Activated naive CD8-positive, alpha-beta T cell treated with anti-CD3 and anti-CD28 coated beads for 36 hours (primary cell): ENCODE measurements around the gene TAB2. TPM values are rescaled to one million over a fixed set of nuclear protein-coding genes. Genes with fewer than 3 reads are reported as not detected.
A peak's percentile ranks its signal among the peaks of the same experiment; 100 is the strongest.

Experiments used
- DNase-seq: peaks from one replicate; pipeline ENCODE4 v3.0.0; 2021
- H3K27ac Mint-ChIP-seq: one replicate; pipeline ENCODE4 v1.8.0; 2022; ENCODE audit warnings: mild to moderate bottlenecking, moderate library complexity, mixed read lengths
- H3K27me3 Mint-ChIP-seq: one replicate; pipeline ENCODE4 v1.8.0; 2022; ENCODE audit warnings: mild to moderate bottlenecking, mixed read lengths
- H3K36me3 Mint-ChIP-seq: one replicate; pipeline ENCODE4 v1.8.0; 2021; ENCODE audit warnings: mild to moderate bottlenecking, mixed read lengths
- H3K4me1 Mint-ChIP-seq: one replicate; pipeline ENCODE4 v1.8.0; 2021; ENCODE audit warnings: mixed read lengths
- H3K4me3 Mint-ChIP-seq: one replicate; pipeline ENCODE4 v1.8.0; 2022; ENCODE audit warnings: mild to moderate bottlenecking, moderate library complexity, mixed read lengths
- H3K9me3 Mint-ChIP-seq: one replicate; pipeline ENCODE4 v1.8.0; 2022; ENCODE audit warnings: mixed read lengths
- total RNA-seq, 2 experiments: library from RNA; stranded (reverse); gene quantifications; one replicate each; pipeline ENCODE4 v1.2.3, GENCODE V29; 2021

TAB2 gene
- total RNA-seq, 2 experiments from 2014 or later: 55.5 to 56.1 TPM

- Mint-ChIP-seq H3K27ac (peak overlapping the region; percentile 73), H3K9me3 (no peaks in the 10 kb centered on the region), H3K36me3 (peaks cover 29% of the 10 kb centered on the region), H3K4me3 (peak overlapping the region; percentile 91), H3K4me1 (peaks cover 47% of the 10 kb centered on the region), H3K27me3 (no peaks in the 10 kb centered on the region)
- no peak for DNase-seq
These were observed 3.3 kb downstream of the TAB2 start for GRCh38 chr6:149320796-149321195.

GRCh38 chr6:149323353-149323752 is 5.8 kb downstream of the TAB2 start:
- H3K4me1 Mint-ChIP-seq: peaks cover 59% of the 10 kb centered on the region
- no peaks in the 10 kb centered on the region for H3K9me3 Mint-ChIP-seq
- DNase-seq: no peak
- peak overlapping the region; percentile 55 for H3K4me3 Mint-ChIP-seq
- H3K36me3 Mint-ChIP-seq: peaks cover 41% of the 10 kb centered on the region
- H3K27me3 Mint-ChIP-seq: no peaks in the 10 kb centered on the region
- H3K27ac Mint-ChIP-seq: peak overlapping the region; percentile 79

DNA sequence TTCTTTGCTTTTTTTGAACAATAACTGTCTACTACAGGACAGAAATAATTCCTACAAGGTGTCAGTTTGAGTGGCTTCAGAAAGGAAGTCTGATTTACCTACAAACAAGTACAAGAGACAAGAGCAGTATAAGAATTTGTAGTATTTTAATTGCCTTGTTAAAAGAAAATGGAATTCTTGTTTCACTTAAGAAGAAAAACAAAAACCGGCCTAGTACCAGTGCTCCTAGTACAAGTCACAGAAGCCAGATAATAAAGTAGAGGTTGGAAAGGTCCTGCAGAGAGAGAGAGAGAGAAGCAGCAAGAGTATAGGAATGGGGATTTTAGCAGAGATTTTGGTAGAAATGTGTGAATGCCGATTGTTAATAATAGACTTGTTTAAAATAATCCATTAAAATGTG is 6.4 kb downstream of the TAB2 start:
- Mint-ChIP-seq H3K4me1 (peaks cover 65% of the 10 kb centered on the region), H3K36me3 (peaks cover 41% of the 10 kb centered on the region), H3K4me3 (peak overlapping the region; percentile 55), H3K27me3 (no peaks in the 10 kb centered on the region), H3K9me3 (no peaks in the 10 kb centered on the region), H3K27ac (peak overlapping the region; percentile 79)
- DNase-seq: no peak

DNA sequence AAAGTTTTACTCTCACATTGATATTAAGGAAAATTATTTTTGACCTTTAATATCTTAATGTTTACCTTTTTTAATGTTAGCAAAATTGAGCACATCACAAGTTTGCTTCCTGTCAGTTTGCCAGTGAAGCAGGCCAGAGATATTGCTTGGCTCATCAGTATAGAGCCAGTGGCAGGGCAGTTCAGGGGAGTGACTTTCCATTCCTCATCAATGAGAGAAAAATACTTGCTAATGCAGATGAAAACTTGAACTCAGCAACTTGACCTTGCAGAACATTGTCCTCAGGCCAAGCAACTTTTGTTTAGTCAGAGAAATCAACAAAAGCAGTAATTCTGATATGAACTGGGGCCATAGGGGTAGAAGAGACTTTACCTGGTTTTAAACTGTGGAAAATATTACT is 6.9 kb downstream of the TAB2 start:
- H3K9me3 Mint-ChIP-seq: no peaks in the 10 kb centered on the region
- peaks cover 41% of the 10 kb centered on the region for H3K36me3 Mint-ChIP-seq
- H3K4me1 Mint-ChIP-seq: peaks cover 70% of the 10 kb centered on the region
- H3K4me3 Mint-ChIP-seq: no peak overlapping the region
- H3K27ac Mint-ChIP-seq: peak overlapping the region; percentile 39
- DNase-seq: no peak
- no peaks in the 10 kb centered on the region for H3K27me3 Mint-ChIP-seq

DNA sequence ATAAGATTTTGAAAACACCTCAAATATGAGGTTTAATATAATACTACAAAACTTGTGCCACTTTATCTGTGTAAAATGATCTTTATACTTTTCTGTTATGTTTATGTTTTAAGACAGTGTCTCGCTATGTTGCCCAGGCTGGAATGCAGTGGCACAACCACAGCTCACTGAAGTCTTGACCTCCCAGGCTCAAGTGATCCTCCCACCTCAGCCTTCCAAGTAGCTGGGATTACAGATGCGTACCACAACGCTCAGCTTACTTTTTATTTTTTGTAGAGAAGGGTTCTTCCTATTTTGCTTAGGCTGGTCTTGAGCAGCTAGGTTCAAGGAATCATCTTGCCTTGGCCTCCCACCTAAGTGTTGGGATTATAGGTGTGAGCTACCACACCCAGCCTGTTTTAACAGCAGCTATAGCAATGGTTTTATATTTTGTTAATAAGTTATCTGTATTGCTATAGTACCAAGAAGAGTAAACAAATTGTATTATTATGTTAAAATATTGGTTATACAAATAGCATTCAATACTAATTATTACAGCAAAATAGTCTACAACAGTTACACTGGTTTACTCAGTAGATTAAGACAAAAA is 8.2 kb downstream of the TAB2 start:
- no peak overlapping the region for H3K27ac Mint-ChIP-seq
- peaks cover 78% of the 10 kb centered on the region for H3K4me1 Mint-ChIP-seq
- H3K4me3 Mint-ChIP-seq: no peak overlapping the region
- no peaks in the 10 kb centered on the region for H3K9me3 Mint-ChIP-seq
- DNase-seq: no peak
- H3K27me3 Mint-ChIP-seq: no peaks in the 10 kb centered on the region
- peaks cover 39% of the 10 kb centered on the region for H3K36me3 Mint-ChIP-seq

GRCh38 chr6:149327638-149328037 is 10.1 kb downstream of the TAB2 start:
- no peak for DNase-seq
- H3K36me3 Mint-ChIP-seq: peaks cover 36% of the 10 kb centered on the region
- H3K9me3 Mint-ChIP-seq: no peaks in the 10 kb centered on the region
- no peak overlapping the region for H3K4me3 Mint-ChIP-seq
- no peaks in the 10 kb centered on the region for H3K27me3 Mint-ChIP-seq
- peaks cover 82% of the 10 kb centered on the region for H3K4me1 Mint-ChIP-seq
- no peak overlapping the region for H3K27ac Mint-ChIP-seq

DNA sequence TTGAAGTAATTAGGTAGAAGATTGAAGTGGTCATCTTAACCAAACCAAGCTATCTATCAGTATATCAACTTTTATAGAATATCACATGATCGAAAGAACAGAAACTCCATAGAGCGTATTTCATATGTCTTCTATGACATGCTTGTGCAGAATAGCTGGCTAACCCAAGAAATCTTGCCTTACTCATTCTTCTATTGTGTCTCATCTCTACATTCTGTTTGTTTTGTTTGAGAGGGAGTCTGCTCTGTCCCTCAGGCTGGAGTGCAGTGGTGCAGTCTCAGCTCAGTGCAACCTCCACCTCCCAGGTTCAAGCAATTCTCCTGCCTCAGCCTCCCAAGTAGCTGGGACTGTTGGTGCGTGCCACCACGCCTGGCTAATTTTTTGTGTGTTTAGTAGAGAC is 10.6 kb downstream of the TAB2 start:
- H3K4me1 Mint-ChIP-seq: peaks cover 80% of the 10 kb centered on the region
- H3K4me3 Mint-ChIP-seq: no peak overlapping the region
- H3K27me3 Mint-ChIP-seq: no peaks in the 10 kb centered on the region
- H3K27ac Mint-ChIP-seq: peak overlapping the region; percentile 32
- H3K36me3 Mint-ChIP-seq: peaks cover 36% of the 10 kb centered on the region
- H3K9me3 Mint-ChIP-seq: no peaks in the 10 kb centered on the region
- DNase-seq: no peak

DNA sequence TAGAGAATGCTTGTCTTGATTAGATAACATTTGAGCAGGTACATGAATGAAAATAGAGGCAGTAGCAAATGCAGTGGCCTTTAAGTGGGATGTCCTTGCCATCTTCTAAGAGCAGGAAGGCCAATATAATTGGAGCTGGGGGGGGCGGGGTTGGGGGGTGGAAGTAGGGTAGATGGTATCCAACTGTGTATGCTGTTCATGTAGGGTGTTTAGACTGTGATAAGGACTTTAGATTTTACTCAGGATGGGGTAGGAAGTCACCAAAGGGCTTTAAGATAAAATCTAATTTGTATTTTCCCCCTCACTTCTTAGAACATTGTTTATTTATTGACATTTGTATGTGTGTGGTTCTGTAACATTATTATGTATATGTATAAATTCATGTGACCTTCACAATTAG is 12.0 kb downstream of the TAB2 start:
- H3K27me3 Mint-ChIP-seq: no peaks in the 10 kb centered on the region
- DNase-seq: no peak
- H3K36me3 Mint-ChIP-seq: peaks cover 39% of the 10 kb centered on the region
- no peak overlapping the region for H3K4me3 Mint-ChIP-seq
- no peaks in the 10 kb centered on the region for H3K9me3 Mint-ChIP-seq
- peak overlapping the region; percentile 54 for H3K27ac Mint-ChIP-seq
- H3K4me1 Mint-ChIP-seq: peaks cover 82% of the 10 kb centered on the region

DNA sequence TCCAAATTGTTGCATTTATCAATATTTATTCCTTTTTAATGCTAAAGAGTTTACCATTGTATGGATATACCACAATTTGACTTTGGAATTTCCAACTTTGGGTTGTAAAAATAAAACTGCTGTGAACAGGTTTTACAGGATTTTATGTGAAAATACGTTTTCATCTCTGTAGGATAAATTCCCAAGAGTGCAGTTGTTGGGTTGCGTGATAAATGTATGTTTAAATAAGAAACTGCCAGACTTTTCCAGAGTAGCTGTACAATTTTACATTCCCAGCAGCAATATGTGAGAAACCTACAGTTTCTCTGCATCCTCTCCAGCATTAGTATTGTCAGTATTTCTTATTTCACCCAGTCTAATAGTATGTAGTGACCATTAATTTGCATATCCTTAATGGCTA is 12.6 kb downstream of the TAB2 start:
- Mint-ChIP-seq H3K27ac (peak overlapping the region; percentile 54), H3K4me1 (peaks cover 81% of the 10 kb centered on the region), H3K36me3 (peaks cover 41% of the 10 kb centered on the region), H3K4me3 (peak overlapping the region; percentile 33), H3K27me3 (no peaks in the 10 kb centered on the region), H3K9me3 (no peaks in the 10 kb centered on the region)
- DNase-seq: no peak

- Mint-ChIP-seq H3K27ac (peak overlapping the region; percentile 44), H3K27me3 (no peaks in the 10 kb centered on the region), H3K4me3 (peak overlapping the region; percentile 27), H3K4me1 (peaks cover 82% of the 10 kb centered on the region), H3K9me3 (peaks cover 1% of the 10 kb centered on the region), H3K36me3 (peaks cover 35% of the 10 kb centered on the region)
- DNase-seq: no peak
These were observed 13.7 kb downstream of the TAB2 start for GRCh38 chr6:149331043-149331807.

DNA sequence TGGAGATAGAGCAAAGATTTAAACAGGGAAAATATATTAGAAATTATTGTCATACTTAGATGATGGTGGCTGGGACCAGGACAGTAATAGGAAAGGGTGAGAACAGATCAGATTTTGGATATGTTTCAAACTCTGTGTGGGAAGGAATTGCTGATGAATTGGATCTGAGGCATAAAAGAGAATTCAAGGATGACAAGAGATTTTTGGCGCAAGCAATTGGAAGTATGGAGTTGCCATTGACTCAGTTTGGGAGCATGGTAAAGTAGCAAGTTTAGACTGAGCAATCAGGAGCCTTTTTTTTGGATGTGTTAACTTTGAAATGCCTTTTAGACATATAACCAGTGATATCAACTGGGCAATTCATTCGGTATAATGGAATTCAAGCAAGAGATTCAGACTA is 14.4 kb downstream of the TAB2 start:
- H3K36me3 Mint-ChIP-seq: peaks cover 32% of the 10 kb centered on the region
- H3K4me3 Mint-ChIP-seq: peak overlapping the region; percentile 27
- peaks cover 87% of the 10 kb centered on the region for H3K4me1 Mint-ChIP-seq
- DNase-seq: no peak
- peak overlapping the region; percentile 39 for H3K27ac Mint-ChIP-seq
- no peaks in the 10 kb centered on the region for H3K27me3 Mint-ChIP-seq
- H3K9me3 Mint-ChIP-seq: peaks cover 1% of the 10 kb centered on the region

- peaks cover 32% of the 10 kb centered on the region for H3K36me3 Mint-ChIP-seq
- peaks cover 88% of the 10 kb centered on the region for H3K4me1 Mint-ChIP-seq
- H3K27ac Mint-ChIP-seq: peak overlapping the region; percentile 50
- peaks cover 1% of the 10 kb centered on the region for H3K9me3 Mint-ChIP-seq
- H3K27me3 Mint-ChIP-seq: no peaks in the 10 kb centered on the region
- DNase-seq: no peak
- no peak overlapping the region for H3K4me3 Mint-ChIP-seq
These were observed 15.2 kb downstream of the TAB2 start for GRCh38 chr6:149332602-149333265.

DNA sequence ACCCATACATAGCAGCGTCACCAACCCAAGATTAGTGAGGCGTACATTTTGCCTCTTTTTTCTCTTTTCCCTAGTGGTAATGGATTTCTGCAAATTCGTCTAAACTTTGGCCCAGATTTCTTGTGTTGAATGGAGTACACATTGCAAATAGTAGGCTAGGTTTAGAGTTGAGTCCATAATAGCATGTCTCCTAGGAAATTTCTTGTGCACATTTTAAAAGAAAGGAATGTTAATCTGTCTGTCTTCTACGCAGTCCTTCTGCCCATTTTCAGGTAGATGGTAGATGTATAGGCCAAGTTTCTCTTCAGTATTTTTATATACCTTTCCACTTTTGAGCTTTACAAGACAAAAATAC is 15.7 kb downstream of the TAB2 start:
- H3K4me3 Mint-ChIP-seq: no peak overlapping the region
- H3K4me1 Mint-ChIP-seq: peaks cover 88% of the 10 kb centered on the region
- no peaks in the 10 kb centered on the region for H3K27me3 Mint-ChIP-seq
- H3K36me3 Mint-ChIP-seq: peaks cover 31% of the 10 kb centered on the region
- peaks cover 2% of the 10 kb centered on the region for H3K9me3 Mint-ChIP-seq
- peak overlapping the region; percentile 7 for H3K27ac Mint-ChIP-seq
- DNase-seq: no peak

DNA sequence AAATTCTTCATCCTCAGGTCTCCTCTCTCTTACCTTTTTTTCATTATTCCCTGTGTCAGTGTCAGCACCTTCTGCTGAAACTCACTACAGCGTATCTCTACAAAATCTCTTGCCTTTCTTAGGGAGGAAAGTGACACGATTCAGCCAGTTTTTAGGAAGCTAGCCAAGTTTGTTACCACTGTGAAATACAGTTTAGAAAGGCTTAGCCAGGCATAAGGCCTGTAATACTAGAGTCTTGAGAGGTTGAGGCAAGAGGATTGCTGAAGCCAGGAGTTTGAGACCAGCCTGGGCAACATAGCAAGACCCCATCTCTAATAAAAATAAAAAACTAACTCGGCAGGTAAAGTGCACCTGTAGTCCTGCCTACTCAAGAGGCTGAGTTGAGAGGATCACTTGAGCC is 16.7 kb downstream of the TAB2 start:
- Mint-ChIP-seq H3K27me3 (no peaks in the 10 kb centered on the region), H3K4me3 (no peak overlapping the region), H3K4me1 (peaks cover 87% of the 10 kb centered on the region), H3K9me3 (peaks cover 7% of the 10 kb centered on the region), H3K27ac (peak overlapping the region; percentile 78), H3K36me3 (peaks cover 30% of the 10 kb centered on the region)
- DNase-seq: no peak

DNA sequence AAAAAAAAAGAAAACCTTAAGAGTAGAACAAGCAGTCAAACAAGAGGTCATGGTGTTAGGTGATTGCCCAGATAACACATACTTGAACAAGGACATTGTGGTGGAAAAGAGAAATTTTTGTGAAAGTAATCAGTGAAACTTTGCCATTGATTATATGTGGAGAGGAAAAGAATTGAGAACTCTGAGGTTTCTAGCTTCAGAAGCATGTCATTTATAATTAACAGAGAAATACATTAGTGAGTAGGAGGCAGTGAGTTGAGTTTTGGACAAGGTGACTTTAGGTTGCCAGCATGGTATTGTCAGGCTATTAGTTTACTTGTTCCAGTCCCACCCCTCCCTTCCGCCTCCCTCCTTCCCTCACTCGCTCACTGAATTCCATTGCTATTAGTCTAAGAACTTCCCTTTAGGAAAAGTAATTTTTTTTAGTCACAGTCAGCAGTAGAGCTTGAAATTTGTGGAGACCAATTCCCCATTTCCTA is 17.2 kb downstream of the TAB2 start:
- Mint-ChIP-seq H3K36me3 (peaks cover 30% of the 10 kb centered on the region), H3K4me3 (peak overlapping the region; percentile 35), H3K9me3 (peaks cover 7% of the 10 kb centered on the region), H3K27ac (peak overlapping the region; percentile 78), H3K27me3 (no peaks in the 10 kb centered on the region), H3K4me1 (peaks cover 84% of the 10 kb centered on the region)
- DNase-seq: no peak
